CD4-positive, alpha-beta T cell treated with Interleukin-17A for 1 hour (primary cell): ENCODE data around the gene SARDH.
"Not testable (repeated sequence)": the region's sequence is repeated elsewhere in the genome, so short reads cannot be mapped to it uniquely, and the experiment has no call there.

Experiments used
- DNase-seq: peaks from one replicate; pipeline ENCODE4 v3.0.0-alpha.2; 2020

The SARDH gene

DNA sequence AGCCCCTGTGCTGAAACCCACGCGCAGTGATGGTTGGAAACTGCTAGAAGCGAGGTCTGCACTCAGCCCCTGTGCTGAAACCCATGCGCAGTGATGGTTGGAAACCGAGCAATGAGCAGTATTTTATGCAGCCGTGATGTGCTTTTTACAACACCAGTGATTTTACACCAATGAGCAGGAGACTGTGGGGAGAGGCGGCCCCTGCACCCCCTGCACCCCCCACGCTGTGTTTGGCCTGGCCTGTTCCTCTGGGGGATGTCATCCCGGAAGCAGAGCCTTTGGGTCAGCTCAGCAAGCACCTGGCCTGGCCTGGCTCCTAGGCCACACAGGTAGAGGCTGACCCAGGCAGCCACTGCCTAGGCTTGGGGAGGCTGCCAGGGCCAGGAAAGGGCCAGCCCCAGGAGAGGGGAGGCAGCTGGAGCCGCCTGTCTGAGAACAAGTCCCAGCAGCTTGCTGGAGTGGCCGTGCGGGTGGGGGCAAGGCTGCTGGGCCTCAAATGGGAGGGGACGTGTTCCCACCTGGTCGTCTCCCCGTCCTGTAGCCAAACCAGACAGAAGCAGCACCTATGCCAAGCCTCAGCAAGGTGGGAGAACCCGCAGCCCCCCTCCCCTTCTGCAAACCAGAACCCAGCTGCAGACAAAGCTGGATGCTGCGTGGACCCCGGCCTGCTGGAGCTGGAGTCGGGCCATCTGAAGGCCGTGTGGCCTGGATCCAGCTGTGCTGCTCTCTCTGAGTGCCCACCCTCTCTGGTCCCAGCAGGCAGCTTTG, 55.1 kb downstream of the SARDH start:
- DNase-seq, result no peak

GRCh38 chr9:133681658-133682306, 56.4 kb downstream of the SARDH start:
- DNase-seq, result no peak

DNA sequence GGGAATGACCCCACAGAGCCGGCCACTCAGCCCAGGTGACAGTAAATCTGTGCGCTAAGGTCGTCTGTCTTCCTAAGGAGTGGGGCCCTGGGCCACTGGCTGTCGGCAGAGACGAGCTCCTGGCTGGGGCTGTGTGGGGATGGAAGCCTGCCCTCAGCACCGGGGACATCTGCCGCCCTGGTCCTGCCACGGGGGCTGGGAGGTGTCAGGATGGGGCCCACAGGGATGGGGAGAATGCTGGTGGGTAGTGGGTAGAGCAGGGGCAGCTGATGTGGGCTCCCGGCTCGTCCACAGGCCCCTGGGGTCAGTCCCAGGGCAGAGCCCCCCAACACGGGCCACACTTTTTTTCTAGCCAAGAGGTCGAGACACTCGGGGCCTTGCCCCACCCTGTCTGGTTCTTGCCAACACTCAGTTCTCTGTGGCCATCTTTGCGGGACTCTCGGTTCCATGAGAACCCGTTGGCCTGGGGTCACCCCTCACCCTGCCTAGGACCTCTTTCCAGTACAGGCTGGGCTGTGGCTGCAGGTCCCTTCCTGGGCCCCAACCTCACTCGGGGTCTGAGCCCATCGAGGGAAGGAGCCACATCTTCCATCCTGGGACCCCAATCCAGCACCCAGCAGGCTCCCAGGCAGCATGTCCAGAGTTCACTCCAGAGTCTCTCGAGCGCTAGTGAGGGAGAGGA, 57.0 kb downstream of the SARDH start:
- no peak for DNase-seq

DNA sequence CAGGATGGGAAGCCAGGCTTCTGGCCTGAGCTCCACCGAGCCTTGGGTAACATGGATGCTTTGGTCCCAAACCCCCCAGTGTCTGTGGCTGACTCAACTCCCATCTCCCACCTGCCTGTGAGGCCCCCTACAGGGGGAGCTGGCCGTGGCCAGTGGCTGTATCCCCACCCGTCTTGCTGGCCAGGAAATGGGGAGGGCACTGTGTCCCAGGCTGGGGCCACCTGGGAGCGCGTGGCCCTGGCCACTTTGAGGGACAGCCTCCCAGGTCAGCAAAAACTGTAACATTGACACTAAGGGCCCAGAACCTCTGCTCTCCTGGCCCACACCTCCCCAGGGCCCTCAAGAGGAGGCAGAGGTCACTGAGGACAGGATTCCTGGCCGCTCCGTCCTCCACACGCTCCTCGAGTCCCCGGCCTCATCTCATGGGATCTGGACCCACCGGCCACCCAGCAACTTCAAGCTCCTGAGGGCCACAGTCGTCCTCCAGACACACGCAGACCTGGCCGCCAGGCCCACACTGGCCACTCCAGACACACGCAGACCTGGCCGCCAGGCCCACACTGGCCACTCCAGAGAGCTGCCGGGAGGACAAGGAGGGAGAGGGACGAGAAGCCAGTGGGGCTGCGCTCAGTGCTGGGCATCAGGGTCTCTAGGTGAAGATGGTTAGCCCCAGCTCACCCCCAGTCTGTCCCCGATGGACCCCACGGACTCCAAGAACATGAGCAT, 57.7 kb downstream of the SARDH start:
- no peak for DNase-seq

GRCh38 chr9:133679466-133680061, 58.6 kb downstream of the SARDH start:
- DNase-seq, result no peak

DNA sequence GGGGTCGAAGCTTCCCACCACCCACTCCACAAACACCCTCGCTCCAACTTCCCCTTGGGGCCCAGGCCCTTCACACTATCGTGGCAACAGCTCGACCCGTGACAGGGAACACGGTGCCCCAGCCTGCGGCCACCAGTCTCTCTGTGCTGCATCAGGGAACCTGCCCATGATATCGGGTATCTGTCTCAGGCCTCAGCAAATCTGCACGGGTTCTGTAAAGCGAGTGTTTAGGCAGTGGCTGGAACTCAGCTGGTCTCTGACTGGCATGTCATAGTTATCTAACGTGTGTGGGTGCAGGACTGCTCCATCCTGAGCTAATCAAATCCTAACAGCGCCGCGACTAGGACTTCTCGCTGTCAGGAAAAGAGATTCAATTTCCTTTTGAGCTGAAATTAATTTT, 59.1 kb downstream of the SARDH start:
- no peak for DNase-seq

DNA sequence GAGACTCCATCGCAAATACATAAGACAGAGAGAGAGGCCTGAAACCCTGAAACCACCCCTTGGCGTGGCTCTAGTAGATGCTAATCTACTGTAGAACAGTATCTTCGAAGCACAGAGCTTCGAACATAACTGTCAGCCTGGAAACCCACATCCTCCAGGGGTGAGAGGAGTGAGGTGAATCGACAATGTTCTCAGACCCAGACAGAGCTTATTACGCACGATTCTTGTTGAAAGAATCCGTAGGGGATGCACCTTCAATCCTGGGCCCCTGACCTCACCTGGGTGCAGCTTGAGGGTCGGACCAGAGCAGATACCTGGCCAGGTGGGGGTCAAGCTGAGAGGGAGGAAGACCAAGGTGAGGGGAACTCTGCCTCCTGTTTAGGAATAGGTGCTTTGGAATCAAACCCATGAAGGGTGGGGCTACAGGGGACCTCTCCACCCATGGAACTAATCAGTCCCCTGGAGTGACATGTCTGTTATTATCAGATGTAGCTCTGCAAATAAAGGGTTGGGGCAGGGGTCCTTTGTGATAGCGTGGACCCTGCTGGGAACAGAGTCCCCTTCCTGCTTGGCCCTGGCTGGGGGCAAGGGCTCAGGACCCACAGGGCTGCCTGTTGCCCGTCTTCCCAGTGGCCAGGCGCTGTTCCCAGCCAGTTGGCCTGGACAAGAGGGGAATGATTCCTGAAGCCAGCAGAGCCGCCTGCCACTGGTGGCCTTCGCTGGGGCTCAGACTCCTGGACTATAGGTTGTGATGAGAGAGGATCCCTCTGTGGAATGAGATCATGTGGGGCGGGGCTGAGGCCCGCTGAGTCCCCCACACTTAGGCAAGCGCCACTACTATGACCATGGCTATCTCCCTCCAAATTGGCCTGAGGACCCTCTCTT, 60.8 kb downstream of the SARDH start:
- peak; percentile 79 for DNase-seq

- no peak for DNase-seq
Measured at GRCh38 chr9:133676450-133676849, 61.7 kb downstream of the SARDH start.

DNA sequence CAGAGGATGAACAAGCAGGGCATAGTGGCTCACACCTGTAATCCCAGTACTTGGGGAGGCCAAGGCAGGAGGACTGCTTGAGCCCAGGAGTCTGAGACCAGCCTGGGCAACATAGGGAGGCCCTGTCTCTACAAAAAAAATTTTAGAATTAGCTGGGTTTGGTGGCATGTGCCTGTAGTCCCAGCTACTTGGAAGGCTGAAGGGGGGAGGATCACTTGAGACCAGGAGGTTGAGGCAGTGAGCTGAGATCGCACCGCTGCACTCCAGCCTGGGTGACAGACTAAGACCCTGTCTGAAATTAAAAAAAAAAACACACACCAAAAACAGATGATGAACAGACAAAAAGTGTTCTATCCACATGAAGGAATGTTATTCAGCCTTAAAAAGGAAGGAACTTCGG, 62.4 kb downstream of the SARDH start:
- not testable (repeated sequence) for DNase-seq

DNA sequence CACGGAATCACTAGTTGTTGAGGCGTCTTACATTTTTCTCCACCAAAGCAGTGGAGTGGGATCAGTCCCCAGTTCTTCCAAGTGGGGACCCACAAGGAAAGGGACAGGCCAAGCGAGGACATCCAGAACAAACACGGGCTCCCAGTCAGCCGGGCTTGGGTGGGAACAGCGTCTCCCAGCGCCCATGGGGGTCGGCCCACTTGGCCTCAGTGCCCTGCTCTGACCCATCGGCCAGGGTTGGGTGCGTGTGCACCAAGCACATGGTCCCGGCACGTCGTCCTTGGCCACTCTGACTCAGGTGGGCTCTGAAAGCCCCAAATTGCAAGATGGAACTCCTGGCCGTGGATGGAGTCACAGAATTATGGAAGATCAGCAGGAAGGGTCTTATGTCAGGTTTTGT, 64.1 kb downstream of the SARDH start:
- no peak for DNase-seq

DNA sequence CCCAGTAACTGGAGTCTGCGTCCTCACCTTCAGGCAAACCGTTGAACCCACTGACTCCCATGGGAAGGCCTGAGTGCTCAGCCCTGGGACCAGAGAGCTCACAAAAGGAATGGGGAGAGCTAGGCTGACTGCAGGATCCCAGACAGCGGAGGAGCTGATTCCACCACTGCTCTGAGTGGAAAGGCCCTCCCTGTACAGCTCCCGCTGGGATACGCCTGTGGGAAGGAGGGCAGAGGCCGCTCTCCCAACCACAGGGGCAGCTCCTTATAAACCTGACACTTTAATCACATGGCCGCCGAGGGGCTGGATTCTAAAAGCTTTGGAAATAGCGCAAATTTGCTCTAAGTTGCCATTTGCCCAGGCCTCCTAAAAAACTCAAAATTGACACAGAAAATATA, 64.9 kb downstream of the SARDH start:
- no peak for DNase-seq

DNA sequence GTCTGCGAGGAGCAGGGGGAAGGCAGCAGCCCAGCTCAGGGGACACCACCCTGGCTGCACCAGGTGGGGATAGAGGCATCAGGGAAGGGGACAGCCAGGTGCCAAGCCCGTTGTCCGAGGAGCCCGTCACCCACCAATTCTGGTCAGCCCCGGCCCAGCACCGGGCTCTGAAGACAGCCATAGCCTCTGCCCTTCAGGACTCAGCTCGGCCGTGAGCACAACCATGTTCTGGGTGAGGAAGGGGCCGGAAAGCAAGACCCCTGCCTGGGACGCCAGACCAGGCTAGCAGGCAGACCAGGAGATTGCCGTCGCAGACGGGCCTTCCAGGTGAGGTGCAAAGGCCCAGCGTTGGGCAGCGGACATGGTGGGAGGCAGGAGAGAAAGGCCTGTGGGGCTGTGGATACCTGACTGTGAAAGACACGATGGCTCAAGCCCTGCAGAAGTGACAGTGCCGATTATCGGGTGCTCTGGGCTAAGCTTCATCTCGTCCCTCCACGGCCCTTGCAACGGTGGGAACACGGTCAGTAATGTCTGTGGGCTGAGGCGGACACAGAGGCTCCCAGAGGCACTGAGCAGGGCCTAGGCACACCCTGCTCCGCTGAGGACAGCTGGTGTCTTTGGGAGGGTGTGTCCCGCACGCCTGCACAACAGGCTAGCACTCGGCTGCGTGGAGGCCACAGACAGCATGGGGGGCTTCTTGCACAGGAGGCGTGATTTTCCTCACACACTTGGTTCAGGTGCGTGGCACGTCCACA, 65.5 kb downstream of the SARDH start:
- no peak for DNase-seq

- no peak for DNase-seq
Measured at GRCh38 chr9:133671371-133671770, 66.8 kb downstream of the SARDH start.

- no peak for DNase-seq
Measured at GRCh38 chr9:133670466-133670865, 67.7 kb downstream of the SARDH start.

- no peak for DNase-seq
Measured at GRCh38 chr9:133669182-133669801, 68.9 kb downstream of the SARDH start.

DNA sequence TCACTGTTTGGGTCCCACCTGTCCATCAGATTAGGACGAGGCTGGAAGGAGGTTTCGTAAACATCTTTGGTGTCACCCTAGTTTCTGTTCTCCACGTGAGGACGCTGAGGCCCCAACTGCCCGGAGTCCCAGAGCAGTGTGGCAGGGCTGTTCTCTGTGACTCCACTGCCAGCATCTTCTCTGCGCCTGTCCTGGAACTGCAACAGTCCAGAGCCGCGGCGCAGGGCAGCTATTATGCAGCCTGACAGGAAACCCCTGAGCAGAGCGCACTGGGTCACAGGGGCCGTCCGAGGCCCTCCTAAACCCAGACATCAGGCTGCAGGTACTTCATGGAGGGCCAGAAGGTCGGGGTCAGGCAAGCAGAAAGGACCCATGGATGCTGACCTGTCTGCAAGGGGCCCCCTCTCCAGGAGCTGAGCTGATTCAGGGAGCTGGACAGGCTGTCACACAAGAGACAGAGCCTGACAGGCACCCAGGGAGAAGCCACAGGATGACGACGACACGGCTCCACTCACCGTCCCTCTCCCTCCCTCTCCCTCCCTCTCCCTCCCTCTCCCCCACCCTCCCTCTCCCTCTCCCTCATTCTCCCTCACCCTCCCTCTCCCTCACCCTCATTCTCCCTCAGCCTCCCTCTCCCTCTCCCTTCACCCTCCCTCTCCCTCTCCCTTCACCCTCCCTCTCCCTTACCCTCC, 70.2 kb downstream of the SARDH start:
- no peak for DNase-seq

- no peak for DNase-seq
Measured at GRCh38 chr9:133666845-133667244, 71.3 kb downstream of the SARDH start.

GRCh38 chr9:133666387-133666786, 71.8 kb downstream of the SARDH start:
- DNase-seq, result no peak

DNA sequence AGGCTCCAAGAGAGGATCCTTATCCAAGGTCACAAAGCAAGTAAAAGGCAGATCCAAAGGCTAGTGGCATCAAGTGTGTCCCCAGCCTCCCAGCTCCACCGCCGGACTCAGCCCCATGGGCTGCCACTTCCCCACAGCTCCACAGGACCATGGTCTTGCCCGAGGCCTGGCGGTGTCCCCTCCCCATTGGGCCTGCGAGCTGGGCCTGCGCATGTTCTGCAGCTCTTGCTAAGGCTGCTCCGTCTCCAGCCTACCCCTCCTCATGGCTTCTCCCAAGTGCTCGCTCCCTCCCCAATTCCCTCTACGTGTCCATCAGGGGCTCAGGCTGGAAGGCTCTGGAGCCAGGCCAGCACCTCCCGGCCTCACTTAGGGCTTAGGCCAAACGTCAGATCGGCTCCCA, 72.6 kb downstream of the SARDH start:
- DNase-seq, result no peak

GRCh38 chr9:133665096-133665495, 73.1 kb downstream of the SARDH start:
- no peak for DNase-seq
